ENCODE results near the gene C3orf22.
A peak's percentile ranks its signal among the peaks of the same experiment; 100 is the strongest.

C3orf22 gene

GRCh38 chr3:126527006-126527405 lies 31.7 kb downstream of the C3orf22 start:
- no peak for DNase-seq

GRCh38 chr3:126526668-126527005 lies 32.1 kb downstream of the C3orf22 start:
- no peak for DNase-seq

- DNase-seq: no peak
Observed at GRCh38 chr3:126525853-126526667, 32.7 kb downstream of the C3orf22 start.

GRCh38 chr3:126525091-126525852 lies 33.5 kb downstream of the C3orf22 start:
- no peak for DNase-seq

GRCh38 chr3:126524429-126524988 lies 34.2 kb downstream of the C3orf22 start:
- DNase-seq: no peak

GRCh38 chr3:126523745-126524428 lies 34.8 kb downstream of the C3orf22 start, which contains the start of gene CHST13:
Gene CHST13, plus strand, starts transcription at chr3:126524155. Its CDS starts 178 bp downstream, at chr3:126524333.
- no peak for DNase-seq

GRCh38 chr3:126522363-126522788 lies 36.4 kb downstream of the C3orf22 start:
- peak; percentile 47 for DNase-seq

- DNase-seq: no peak
Observed at GRCh38 chr3:126521122-126521891, 37.4 kb downstream of the C3orf22 start.

- no peak for DNase-seq
Observed at GRCh38 chr3:126519506-126520455, 39.0 kb downstream of the C3orf22 start.

- DNase-seq: no peak
Observed at GRCh38 chr3:126518779-126519177, 40.0 kb downstream of the C3orf22 start.

- DNase-seq: no peak
Observed at GRCh38 chr3:126517986-126518778, 40.5 kb downstream of the C3orf22 start.

GRCh38 chr3:126517291-126517951 lies 41.3 kb downstream of the C3orf22 start, which contains the start of gene UROC1:
Gene UROC1, minus strand, starts transcription at chr3:126517773. Its CDS starts 54 bp downstream, at chr3:126517719.
- no peak for DNase-seq

- no peak for DNase-seq
Observed at GRCh38 chr3:126516936-126517290, 41.8 kb downstream of the C3orf22 start.

GRCh38 chr3:126516152-126516935 lies 42.4 kb downstream of the C3orf22 start:
- DNase-seq: no peak

GRCh38 chr3:126515066-126515706 lies 43.5 kb downstream of the C3orf22 start:
- no peak for DNase-seq

GRCh38 chr3:126514161-126514560 lies 44.6 kb downstream of the C3orf22 start:
- DNase-seq: no peak

- no peak for DNase-seq
Observed at GRCh38 chr3:126512916-126513650, 45.6 kb downstream of the C3orf22 start.

- DNase-seq: no peak
Observed at GRCh38 chr3:126512026-126512425, 46.7 kb downstream of the C3orf22 start.
